IMR-90 (cell line): ENCODE results near the gene ITPK1. TPM values are rescaled to one million over a fixed set of nuclear protein-coding genes. Genes with fewer than 3 reads are reported as not detected.

Experiments
- ATAC-seq: fragments of 200-7000 bp; cut with Tn5 transposase; 2 replicates; pipeline ENCODE4 v1.9.1; 2020; ENCODE audit warnings: low read depth, mild to moderate bottlenecking, moderate library complexity
- BruUV-seq: library from RNA; stranded (reverse); fragments of 400-500 nt; replicated peaks from 2 replicates; lab custom pipeline; 2021; lab: Mats Ljungman, UMichigan
- CTCF ChIA-PET: fragments of 300-600 bp; formaldehyde crosslinking; extraction: SDS; loops from one replicate; lab custom pipeline; 2021; ENCODE audit warnings: antibody characterized with exemption; lab: Yijun Ruan, JAX
- POLR2A ChIA-PET: fragments of 300-600 bp; sonication (Branson Sonifier 250); formaldehyde crosslinking; loops from one replicate; lab custom pipeline; 2022; ENCODE audit warnings: antibody characterized with exemption; ENCODE audit not compliant: unreplicated experiment; lab: Charles Lee
- DNase-seq: peaks from one replicate; pipeline ENCODE4 v3.0.0; 2013
- H2AFZ ChIP-seq: replicated peaks from 2 replicates; pipeline ENCODE3; 2013; ENCODE audit warnings: low read length, mild to moderate bottlenecking; ENCODE audit not compliant: poor library complexity
- H2AK5ac ChIP-seq: 2 replicates; pipeline ENCODE4 v1.6.1; 2013; ENCODE audit warnings: low read depth, low read length, inconsistent platforms
- H2AK9ac ChIP-seq: replicated peaks from 2 replicates; pipeline ENCODE3; 2013; ENCODE audit warnings: mild to moderate bottlenecking, low read depth, low read length, moderate library complexity; ENCODE audit not compliant: poor library complexity
- H2BK120ac ChIP-seq: 2 replicates; pipeline ENCODE4 v1.6.1; 2013; ENCODE audit warnings: low read depth, low read length, inconsistent platforms
- H2BK15ac ChIP-seq: 3 replicates; pipeline ENCODE4 v1.6.1; 2013; ENCODE audit warnings: low read depth, low read length, inconsistent platforms
- H2BK20ac ChIP-seq: 2 replicates; pipeline ENCODE4 v1.6.1; 2013; ENCODE audit warnings: low read depth, mild to moderate bottlenecking, inconsistent platforms, low read length, moderate library complexity
- H2BK5ac ChIP-seq: 2 replicates; pipeline ENCODE4 v1.6.1; 2013; ENCODE audit warnings: mild to moderate bottlenecking, low read depth, low read length, inconsistent platforms; ENCODE audit not compliant: poor library complexity, severe bottlenecking
- H3K14ac ChIP-seq: replicated peaks from 2 replicates; pipeline ENCODE4 v1.6.1; 2013; ENCODE audit warnings: low read depth, low read length, inconsistent platforms
- H3K18ac ChIP-seq: 2 replicates; pipeline ENCODE4 v1.6.1; 2013; ENCODE audit warnings: low read depth, low read length, control low read depth
- H3K23ac ChIP-seq: 2 replicates; pipeline ENCODE4 v1.6.1; 2013; ENCODE audit warnings: low read depth, low read length, inconsistent platforms
- H3K27ac ChIP-seq: 2 replicates; pipeline ENCODE4 v1.5.1; 2013; ENCODE audit warnings: mild to moderate bottlenecking, control low read depth, low read length; ENCODE audit not compliant: insufficient read depth
- H3K27me3 ChIP-seq: 2 replicates; pipeline ENCODE4 v1.6.1; 2013; ENCODE audit warnings: low read length; ENCODE audit not compliant: control insufficient read depth, insufficient read depth
- H3K36me3 ChIP-seq: 2 replicates; pipeline ENCODE4 v1.6.1; 2013; ENCODE audit warnings: low read length, mixed read lengths; ENCODE audit not compliant: control insufficient read depth, insufficient read depth
- H3K4ac ChIP-seq: 2 replicates; pipeline ENCODE4 v1.6.1; 2013; ENCODE audit warnings: low read depth, low read length, inconsistent platforms
- H3K4me1 ChIP-seq: 2 replicates; pipeline ENCODE4 v1.6.1; 2013; ENCODE audit warnings: low read length, mixed read lengths; ENCODE audit not compliant: control insufficient read depth, insufficient read depth
- H3K4me2 ChIP-seq: 2 replicates; pipeline ENCODE4 v1.6.1; 2013; ENCODE audit warnings: low read depth, mild to moderate bottlenecking, control low read depth, low read length, moderate library complexity
- H3K4me3 ChIP-seq: 2 replicates; pipeline ENCODE4 v1.5.1; 2013; ENCODE audit warnings: low read depth, mild to moderate bottlenecking, control low read depth, low read length, moderate library complexity; ENCODE audit not compliant: insufficient read depth
- H3K56ac ChIP-seq: 2 replicates; pipeline ENCODE4 v1.6.1; 2013; ENCODE audit warnings: low read length, inconsistent platforms; ENCODE audit not compliant: insufficient read depth; ENCODE audit errors: extremely low read depth
- H3K79me1 ChIP-seq, 2 experiments: 2 replicates each; pipeline ENCODE4 v1.6.1; 2013; ENCODE audit warnings: low read length in 2 of 2, inconsistent platforms in 1 of 2, low read depth in 1 of 2
- H3K9ac ChIP-seq: 2 replicates; pipeline ENCODE4 v1.6.1; 2013; ENCODE audit warnings: low read depth, low read length, control low read depth
- H3K9me1 ChIP-seq: 2 replicates; pipeline ENCODE4 v1.6.1; 2013; ENCODE audit warnings: low read length, inconsistent platforms; ENCODE audit not compliant: insufficient read depth
- H3K9me3 ChIP-seq: 2 replicates; pipeline ENCODE4 v1.6.1; 2013; ENCODE audit warnings: low read length; ENCODE audit not compliant: control insufficient read depth, insufficient read depth
- H4K20me1 ChIP-seq: 2 replicates; pipeline ENCODE4 v1.6.1; 2013; ENCODE audit warnings: low read length, inconsistent platforms; ENCODE audit not compliant: insufficient read depth
- H4K5ac ChIP-seq: 2 replicates; pipeline ENCODE4 v1.6.1; 2013; ENCODE audit warnings: mild to moderate bottlenecking, low read depth, low read length, control low read depth
- H4K8ac ChIP-seq, 2 experiments: 2 replicates each; pipeline ENCODE4 v1.6.1; 2013; ENCODE audit warnings: low read depth in 2 of 2, low read length in 2 of 2, control low read depth in 1 of 2, inconsistent platforms in 1 of 2
- H4K91ac ChIP-seq: 2 replicates; pipeline ENCODE4 v1.6.1; 2013; ENCODE audit warnings: low read depth, low read length, inconsistent platforms; ENCODE audit not compliant: insufficient read depth
- SMC3 ChIP-seq: fragments of 150-350 bp; IDR thresholded peaks from 2 replicates; pipeline ENCODE4 v1.6.1; 2016; ENCODE audit warnings: low read depth, mild to moderate bottlenecking, antibody characterized with exemption, low read length, moderate library complexity
- WGBS, 2 experiments: methylation state at CpG; one replicate each; pipeline versions ENCODE4 v1.1.5 to v1.1.7; 2013; ENCODE audit warnings: missing lambda C conversion rate in 2 of 2; ENCODE audit not compliant: insufficient read length in 1 of 2; ENCODE audit errors: extremely low coverage in 2 of 2; 5-methylcytosine and 5-hydroxymethylcytosine counted together
- dilution Hi-C: fragments of 300-500 bp; cut with HindIII; formaldehyde crosslinking; loops from one replicate; pipeline ENCODE4 v1.14.3; 2018; ENCODE audit warnings: low sequenced_read_pairs; ENCODE audit not compliant: unreplicated experiment
- in situ Hi-C: fragments of 300-500 bp; cut with MboI; formaldehyde crosslinking; loops from 3 replicates; pipeline ENCODE4 v1.14.3; 2019; ENCODE audit warnings: low sequenced_read_pairs, inconsistent platforms, mixed read lengths
- intact Hi-C: fragments of 100-400 bp; cut with micrococcal nuclease; formaldehyde crosslinking; loops from 2 replicates; pipeline ENCODE4 v1.10.0; 2022
- polyA plus RNA-seq, 3 experiments: library from polyadenylated mRNA; depleted of rRNA; stranded (reverse); fragments of >200 nt; gene quantifications; 2 replicates each; pipeline ENCODE4 v1.2.3, GENCODE V29; 2012; ENCODE audit warnings: low replicate concordance in 1 of 3
- total RNA-seq: library from RNA; depleted of rRNA; stranded (reverse); fragments of >200 nt; gene quantifications from 2 replicates; pipeline ENCODE4 v1.2.3, GENCODE V29; 2012

The ITPK1 gene
- total and polyA plus RNA-seq, 2 of the 4 experiments (the other 2 are of a cell fraction): 21.7 to 26.9 TPM

DNA sequence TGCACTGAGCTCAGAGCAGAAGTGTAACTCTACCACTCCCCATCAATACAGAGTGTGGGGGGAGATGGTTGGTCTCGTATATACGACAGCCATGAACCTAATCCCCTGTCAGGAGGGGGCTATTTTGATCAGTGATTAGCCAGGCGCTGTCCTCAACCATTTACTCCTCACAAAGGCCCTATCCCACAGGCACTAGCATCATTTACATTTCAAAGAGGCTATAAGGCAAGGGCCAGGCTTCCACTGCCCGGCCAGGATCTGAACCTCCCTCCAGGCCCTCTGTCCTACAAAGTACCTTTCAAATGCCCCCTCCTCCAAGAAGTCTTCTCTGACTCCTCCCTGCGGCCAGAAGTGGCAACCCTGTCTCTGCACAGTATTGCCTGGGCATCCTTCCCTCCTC lies 74.7 kb downstream of the ITPK1 start:
- DNase-seq (no peak), ATAC-seq (no peak)
- no peak overlapping the region for H3K9ac ChIP-seq
- peaks cover 17% of the 10 kb centered on the region for H3K4me1 ChIP-seq
- H4K5ac ChIP-seq: no peak overlapping the region
- no peak overlapping the region for H2BK120ac ChIP-seq
- H3K4me2 ChIP-seq: no peak overlapping the region
- no peaks in the 10 kb centered on the region for H3K9me3 ChIP-seq
- no peak overlapping the region for H3K56ac ChIP-seq
- no peaks in the 10 kb centered on the region for H3K79me1 ChIP-seq
- peaks cover 27% of the 10 kb centered on the region for H4K20me1 ChIP-seq
- no peak for TF ChIP-seq SMC3
- in situ Hi-C loops (no loop called here), dilution Hi-C loops (no loop called here), intact Hi-C loops (no loop called here)
- H3K4ac ChIP-seq: no peak overlapping the region
- H3K23ac ChIP-seq: no peak overlapping the region
- POLR2A ChIA-PET: no interaction called here
- no peak overlapping the region for H3K18ac ChIP-seq
- CTCF ChIA-PET: no interaction called here
- no peak overlapping the region for H2AK5ac ChIP-seq
- H2AFZ ChIP-seq: no peak overlapping the region
- no peak overlapping the region for H2BK15ac ChIP-seq
- no peak overlapping the region for H2AK9ac ChIP-seq
- H3K27ac ChIP-seq: no peak overlapping the region
- H3K27me3 ChIP-seq: peaks cover 19% of the 10 kb centered on the region
- WGBS, 2 experiments: no CpG with 5 or more reads among the region's 5 CpGs
- H3K36me3 ChIP-seq: no peaks in the 10 kb centered on the region
- H3K4me3 ChIP-seq: no peak overlapping the region
- H2BK5ac ChIP-seq: no peak overlapping the region
- no peak overlapping the region for H4K8ac ChIP-seq
- no peak overlapping the region for H2BK20ac ChIP-seq
- H3K9me1 ChIP-seq: peaks cover 9% of the 10 kb centered on the region; the same call in 1 of the 2 replicates
- no peak overlapping the region for H3K14ac ChIP-seq
- no peak overlapping the region for H4K91ac ChIP-seq
- BruUV-seq: no TSS peak
